ENCODE measurements around the gene TTLL10.
"Not testable (repeated sequence)": the region's sequence is repeated elsewhere in the genome, so short reads cannot be mapped to it uniquely, and the experiment has no call there.

Gene TTLL10

DNA sequence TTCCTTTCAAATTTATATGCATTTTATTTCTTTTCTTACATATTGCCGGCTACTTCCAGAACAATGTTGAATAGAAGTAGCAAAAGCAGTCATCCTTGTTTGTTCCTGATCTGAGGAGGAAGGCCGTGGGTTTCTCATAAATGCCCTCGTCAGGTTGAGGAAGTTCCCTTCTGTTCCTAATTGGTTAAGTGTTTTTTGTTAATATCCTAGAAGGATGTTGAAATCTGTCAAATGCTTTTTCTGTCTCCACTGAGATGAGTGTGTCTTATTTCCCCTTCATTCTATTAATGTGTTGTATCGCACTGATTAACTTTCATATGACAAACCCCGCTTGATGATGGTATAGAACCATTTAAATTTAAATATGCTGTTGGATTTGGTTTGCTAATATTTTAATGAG is 15.4 kb downstream of the TTLL10 start:
- DNase-seq (ENCODE audit: low read depth), result no peak

DNA sequence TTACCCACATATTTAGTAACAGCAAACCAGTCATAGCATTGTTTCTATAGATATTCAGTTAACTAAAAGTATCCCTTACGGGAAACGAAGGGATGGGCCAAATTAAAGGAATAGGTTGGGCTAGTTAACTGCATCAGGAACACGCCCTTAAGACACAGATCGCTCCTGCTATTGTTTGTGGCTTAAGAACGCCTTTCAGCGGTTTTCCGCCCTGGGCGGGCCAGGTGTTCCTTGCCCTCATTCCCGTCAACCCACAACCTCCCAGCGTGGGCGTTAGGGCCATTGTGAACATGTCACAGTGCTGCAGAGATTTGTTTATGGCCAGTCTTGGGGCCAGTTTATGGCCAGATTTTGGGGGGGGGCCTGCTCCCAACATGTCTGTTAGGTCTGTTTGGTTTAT is 18.1 kb downstream of the TTLL10 start:
- DNase-seq (ENCODE audit: low read depth), result no peak

DNA sequence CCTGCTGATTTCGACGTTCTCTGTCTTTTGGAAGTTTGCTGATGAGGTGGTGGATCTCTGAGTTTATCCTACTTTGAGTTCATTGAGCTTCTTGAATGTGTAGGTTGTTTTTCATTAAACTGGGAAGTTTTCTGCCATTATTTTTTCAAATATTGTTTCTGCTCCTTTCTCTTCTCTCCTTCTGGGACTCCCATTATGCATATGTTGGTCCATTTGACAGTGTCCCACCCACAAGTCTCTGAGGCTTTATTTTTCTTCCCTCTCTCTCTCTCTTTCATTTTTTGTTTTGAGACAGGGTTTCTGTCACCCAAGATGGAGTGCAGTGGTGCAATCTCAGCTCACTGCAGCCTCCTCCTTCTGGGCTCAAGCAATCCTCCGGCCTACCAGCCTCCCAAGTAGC is 21.0 kb downstream of the TTLL10 start:
- DNase-seq (ENCODE audit: low read depth), result no peak

DNA sequence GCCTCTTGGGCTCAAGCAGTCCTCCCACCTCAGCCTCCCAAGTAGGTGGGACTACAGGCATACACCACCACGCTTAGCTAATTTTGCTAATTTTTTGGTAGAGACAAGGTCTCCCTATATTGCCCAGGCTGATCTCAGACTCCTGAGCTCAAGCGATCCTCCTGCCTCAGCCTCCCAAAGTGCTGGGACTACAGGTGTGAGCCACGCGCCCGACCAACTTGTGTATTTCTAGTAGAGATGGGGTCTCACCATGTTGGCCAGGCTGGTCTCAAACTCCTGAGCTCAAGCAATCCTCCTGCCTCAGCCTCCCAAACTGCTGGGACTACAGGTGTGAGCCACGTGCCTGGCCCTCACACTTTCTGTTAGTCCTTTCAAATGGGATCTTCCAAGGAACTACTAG is 22.0 kb downstream of the TTLL10 start:
- not testable (repeated sequence) for DNase-seq (ENCODE audit: low read depth)

DNA sequence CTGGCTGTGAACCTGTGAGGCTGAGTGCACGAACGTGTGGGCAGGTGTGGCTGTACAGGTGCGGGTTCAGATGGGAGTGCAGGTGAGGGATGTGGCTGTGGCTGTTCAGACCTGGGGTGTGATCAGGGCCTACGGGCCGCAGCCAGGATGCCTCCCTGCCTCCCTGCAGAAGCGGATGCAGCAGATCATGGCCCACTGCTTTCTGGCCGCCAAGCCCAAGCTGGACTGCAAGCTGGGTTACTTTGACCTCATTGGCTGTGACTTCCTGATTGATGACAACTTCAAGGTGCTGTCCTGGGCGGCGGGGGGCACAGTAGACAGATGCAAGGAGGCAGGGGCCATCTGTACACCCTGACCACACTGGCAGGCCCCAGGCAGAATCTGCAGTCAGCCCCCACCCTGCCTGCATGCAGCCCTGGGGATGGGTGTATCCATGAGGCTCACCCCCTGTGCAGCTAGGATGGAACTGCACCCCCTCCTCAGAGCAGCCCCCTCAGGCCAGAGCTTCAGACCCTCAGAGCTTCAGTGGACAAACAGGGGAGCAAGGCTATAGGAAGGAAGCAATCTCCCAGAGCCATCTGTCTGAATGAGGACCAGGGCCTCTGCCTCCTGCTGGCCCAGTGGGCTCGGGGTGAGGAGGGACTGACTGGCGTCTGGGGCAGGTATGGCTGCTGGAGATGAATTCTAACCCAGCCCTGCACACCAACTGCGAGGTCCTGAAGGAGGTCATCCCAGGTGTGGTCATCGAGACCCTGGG is 22.9 kb downstream of the TTLL10 start:
- DNase-seq (ENCODE audit: low read depth), result no peak

DNA sequence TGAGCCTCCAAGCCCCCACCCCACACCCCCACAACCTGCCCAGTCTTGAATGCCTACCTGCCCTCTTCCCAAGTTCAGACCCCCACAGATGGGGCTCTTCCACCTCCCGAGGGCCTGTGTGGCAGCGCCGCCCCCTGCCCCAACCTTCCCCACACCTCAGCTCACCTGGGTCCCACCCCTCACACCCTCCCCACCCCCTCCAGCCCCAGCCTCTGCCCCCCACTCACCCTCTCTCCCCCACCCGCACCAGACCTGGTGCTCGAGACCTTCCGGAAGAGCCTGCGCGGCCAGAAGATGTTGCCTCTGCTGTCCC is 23.5 kb downstream of the TTLL10 start:
- no peak for DNase-seq (ENCODE audit: low read depth)

DNA sequence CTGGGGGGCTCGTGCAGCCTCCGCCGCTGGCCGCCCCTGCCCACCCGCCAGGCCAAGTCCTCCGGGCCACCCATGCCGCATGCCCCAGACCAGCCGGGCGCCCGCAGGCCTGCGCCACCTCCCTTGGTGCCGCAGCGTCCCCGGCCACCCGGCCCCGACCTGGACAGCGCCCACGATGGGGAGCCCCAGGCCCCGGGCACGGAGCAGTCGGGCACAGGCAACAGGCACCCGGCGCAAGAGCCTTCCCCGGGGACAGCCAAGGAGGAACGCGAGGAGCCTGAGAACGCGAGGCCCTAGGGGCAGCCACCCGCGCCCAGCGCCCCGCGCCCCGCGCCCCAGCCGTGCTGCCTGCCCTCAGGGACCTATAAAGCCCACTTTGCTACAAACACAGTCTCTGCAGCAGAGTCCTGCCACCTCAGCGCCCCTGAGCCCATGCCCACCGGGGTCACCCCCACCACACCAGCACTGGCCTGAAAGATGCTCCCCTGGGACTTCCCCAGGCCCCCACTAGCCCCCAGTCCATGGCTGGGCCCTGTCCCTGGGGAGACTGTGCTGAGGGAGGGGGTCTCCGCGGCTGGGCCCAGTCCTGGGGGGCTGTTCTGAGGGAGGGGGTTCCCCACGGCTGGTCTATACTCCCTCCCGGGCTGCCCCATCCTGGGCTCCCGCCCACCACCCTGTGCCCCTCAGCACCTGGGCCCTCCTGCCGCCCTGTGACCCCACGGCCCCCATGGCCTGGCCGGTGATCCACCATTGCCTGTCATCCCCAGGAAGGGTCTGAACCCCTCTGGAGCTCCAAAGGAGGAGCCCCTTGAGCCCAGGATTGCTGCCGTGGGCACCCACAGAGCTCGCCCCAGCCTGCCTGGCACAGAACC is 24.1 kb downstream of the TTLL10 start:
- DNase-seq (ENCODE audit: low read depth), result no peak

DNA sequence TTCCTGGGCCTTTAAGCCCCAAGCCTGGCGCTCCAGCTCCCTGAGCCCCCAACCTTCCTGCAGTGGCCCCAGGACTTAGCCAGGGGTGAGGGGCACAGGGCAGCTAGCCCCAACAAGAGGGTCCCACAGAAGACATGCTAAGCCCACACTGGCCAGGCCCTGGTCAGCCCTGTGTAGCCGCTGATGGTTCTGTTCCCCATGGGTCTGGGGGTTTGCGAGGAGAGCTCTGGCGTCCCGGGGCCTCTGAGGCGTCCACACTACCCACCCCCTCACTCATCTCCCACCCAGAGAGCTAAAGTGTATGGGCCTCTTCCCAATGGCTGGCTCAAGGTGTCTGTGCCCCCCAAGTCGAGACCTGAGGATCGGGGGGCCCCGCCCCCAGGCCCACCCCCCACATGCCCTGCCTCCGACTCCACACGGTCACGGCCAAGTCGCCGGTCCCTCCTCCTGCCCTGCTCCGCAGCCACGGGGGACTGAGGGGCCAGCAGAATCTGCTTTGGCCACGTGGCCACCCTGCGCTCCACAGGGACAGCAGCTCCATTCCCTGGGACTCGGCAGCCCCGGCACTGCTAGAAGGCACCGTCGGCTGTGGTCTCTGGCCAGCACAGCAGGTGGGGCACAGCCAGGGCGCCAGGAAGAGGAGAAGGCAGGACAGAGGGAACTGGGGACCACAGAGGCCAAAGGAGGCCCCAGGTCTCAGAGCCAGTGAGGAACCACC is 24.9 kb downstream of the TTLL10 start:
- no peak for DNase-seq (ENCODE audit: low read depth)

DNA sequence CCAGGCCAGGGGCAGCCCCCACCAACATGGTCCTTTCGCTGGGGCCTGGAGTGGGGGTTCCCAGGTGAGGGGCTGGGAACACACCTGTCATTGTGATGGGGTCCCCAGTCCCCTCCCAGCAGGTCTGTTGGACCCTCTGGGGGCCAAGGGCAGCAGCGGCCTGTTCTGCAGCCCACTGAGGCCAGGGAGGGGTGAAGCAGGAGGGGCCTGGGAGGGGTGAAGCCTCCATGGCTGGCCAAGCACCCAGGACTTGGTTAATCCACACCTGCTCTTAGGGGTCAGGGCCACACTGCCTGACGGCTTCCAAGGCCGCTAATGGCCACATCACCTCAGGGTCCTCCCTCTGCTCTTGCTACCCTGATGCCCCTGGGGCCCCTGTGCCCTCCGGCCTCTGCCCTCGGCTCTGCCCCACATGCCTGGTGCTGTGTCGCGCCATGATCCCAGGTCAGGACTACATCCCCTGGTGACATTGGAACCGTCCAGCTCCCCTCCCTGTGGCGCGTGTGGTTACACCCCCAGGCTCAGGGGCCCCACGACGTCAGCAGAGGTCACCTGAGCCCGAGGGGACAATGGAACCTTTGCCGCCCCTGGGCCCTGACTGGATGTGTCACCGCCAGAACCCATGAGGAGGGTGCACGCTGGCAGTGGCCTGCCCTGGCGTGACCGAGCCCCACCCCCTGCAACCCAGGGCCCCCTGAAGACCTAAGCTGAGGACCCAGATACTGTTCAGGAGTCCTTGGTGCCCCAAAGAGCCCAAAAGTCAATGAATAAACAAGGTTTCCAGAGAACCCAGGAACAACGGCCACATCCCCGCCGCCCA is 25.7 kb downstream of the TTLL10 start:
- no peak for DNase-seq (ENCODE audit: low read depth)

DNA sequence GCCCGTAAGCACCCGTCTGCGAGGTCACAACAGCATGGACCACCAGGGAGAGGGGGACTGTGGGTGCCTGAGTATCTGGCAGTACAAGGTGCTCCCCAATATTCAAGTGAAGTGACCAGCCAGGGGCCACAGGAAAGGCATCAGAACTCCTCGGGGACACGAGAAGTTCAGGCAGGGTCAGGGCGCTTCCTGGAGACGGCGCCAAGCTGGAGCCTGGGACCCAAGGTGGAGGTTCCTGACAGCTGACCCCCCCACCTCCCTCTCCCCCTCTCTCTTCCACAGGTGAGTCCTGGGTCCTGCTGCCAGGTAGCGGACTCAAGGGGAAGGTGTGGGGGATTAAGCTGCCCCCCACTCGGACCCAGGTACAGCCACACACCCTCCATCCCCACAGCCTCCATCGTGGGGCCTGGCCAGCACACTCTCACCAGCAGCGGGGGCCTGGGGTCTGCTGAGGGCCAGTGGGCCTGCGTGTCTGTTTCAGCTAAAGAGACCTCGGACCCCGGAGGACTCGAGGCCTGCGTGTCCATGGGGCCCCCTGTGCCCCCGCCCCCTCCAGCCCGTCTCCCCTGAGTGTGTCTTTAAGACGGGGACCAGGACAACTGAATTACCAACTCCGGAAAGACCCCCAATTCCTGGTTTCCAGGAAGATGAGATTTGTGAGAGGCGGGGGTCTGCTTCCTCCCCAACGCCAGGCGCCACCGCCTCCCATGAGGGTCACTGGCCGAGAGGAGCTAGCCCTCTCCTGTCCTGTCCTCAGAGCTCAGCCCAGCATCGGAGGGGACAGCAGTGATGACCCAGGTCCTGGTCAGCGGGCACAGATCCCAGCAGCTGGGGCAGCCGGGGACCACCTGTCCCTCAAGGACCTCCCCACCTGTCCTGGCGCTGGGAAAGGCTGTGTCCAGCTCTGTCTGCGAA is 26.5 kb downstream of the TTLL10 start:
- DNase-seq (ENCODE audit: low read depth), result no peak

DNA sequence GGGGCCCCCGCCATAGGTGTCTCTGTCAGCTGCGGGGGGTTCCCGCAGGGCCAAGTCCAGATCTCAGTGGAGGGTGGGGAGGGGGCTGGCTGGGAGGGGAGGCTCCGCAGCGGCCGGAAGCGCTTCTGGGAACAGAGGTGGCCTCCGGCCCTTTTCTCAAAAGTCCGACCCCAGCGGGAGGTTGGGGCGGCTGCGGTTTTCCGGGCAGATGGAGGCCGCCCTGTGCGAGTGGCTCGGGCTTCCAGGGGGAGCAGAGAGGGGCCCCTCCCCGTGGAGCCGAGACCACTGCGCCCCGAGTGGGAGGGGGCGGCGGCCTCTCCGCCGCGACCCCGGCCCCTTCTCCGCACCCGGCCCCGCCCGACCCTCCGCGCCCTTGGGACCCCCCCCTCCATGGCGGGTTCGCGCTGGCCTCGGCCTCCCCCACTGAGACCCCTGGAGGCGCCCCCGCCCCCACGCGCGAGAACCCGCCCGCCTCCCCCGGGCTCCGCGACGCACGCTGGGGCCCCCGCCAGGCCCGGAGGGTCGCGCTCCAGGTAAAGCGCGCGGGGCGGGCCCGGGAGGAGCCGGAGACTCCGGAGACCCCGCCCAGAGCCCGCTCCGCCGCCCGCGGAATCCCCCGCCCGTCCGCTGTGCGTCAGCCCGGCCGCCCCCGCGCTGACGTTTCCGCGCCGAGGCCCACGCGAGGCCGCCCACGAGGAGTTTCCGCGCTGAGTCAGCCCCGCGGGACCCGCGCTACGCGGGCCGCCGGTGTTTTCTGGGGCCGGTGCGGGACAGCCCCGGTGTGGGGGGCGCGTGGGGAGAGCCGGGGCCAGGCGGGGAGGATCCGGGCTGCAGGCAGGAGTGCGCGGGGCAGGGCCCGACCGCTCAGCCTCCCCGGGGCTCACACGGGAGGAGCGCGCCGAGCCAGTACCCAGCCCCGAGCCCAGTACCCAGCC is 27.5 kb downstream of the TTLL10 start:
- peak; percentile 83 for DNase-seq (ENCODE audit: low read depth)

DNA sequence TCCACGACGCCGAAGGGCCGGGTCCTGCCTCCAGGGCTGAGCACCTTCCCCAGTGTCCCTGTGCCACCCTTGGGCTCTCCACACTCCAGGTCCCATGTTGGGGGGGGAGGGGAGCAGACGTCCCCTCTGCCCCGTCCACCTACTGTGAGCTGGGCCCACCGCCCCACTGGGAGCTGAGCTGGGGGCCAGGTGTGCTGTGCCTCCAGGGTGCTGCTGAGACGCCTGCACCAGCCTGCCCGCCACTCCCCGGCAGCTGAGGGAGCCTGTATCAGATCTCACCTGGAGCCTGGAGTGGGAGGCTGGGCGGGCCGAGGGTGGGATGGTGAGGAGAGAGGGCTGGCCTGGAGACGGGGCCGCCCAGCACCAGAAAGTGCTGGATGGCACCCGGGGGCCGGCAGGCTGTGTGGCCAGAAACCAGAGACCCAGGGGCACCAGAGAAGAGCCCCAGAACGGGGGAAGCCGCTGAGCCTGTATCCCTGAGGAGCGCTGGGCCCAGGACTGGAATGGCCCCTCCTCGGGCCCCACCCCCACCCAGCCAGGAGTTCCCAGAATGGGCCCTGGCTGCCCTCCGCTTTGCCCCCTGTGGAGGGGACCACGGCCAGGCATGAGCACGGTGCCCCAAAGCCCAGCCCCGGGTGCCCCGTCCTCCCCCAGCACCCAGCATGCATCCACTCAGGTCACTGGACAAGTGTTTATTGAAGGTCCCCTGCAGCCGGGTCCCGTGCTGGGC is 29.3 kb downstream of the TTLL10 start:
- no peak for DNase-seq (ENCODE audit: low read depth)

DNA sequence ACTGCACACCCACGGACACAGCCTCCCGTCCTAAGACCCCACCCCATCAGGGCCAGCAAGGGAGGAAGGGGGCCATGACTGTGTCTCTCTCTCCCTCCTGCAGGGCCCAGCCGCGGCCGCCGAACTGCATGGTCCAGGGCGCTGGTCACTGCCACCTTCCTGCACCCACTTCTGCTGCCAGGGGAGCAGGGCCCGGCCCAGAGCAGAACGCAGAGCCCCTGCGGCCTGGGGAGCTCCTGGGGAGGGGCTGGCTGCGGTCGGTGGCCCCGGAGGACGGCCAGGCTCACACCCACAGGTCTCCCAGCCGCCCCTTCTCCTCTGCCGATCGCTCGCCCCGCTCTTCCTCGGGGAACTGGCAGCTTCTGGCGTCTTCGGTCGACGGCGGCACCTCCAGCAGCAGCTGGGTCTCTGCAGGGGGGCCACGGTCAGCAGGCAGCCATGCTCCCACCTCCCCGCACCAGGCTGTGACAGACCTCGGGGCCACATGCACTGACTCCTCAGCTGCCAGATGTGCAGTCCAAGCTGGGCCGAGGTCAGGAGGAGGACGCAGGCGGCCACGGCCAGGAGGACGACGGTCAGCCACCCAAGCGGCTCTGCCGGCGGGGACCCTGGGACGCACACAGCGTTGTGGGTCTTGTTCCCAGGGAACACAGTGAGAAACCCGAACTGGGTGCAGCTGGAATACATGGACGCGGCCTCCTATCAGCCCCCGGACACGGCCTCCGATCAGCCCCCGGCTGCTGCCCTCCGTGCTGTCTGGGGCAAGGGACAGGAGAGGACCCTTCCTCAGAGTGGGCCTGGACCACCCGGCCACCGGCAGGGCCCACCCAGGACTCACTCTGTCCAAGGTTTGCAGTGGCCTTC is 30.1 kb downstream of the TTLL10 start:
- no peak for DNase-seq (ENCODE audit: low read depth)

DNA sequence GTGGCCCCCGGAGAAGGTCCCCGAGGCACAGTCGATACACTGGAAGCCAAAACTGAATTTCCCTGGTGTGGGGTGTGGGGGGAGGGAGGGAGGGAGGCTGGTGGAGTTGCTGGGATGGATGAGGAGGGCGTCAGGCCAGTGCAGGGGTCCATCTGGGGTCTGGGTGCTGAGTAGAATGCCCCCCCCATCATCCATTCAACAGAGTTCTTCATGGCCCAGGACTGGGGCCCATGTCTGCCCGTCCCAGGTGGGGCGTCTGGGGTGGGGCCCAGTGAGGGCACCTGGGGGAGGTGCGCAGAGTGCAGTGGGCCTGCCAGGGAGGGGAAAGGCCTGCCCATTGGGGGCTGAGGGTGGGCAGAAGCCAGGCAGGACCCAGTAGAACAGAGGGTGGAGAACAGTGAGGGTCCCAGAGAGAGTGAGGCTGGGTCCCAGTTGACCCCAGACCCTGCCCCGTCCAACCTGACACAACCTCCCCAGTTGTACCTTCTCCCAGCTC is 30.8 kb downstream of the TTLL10 start:
- DNase-seq (ENCODE audit: low read depth), result no peak

DNA sequence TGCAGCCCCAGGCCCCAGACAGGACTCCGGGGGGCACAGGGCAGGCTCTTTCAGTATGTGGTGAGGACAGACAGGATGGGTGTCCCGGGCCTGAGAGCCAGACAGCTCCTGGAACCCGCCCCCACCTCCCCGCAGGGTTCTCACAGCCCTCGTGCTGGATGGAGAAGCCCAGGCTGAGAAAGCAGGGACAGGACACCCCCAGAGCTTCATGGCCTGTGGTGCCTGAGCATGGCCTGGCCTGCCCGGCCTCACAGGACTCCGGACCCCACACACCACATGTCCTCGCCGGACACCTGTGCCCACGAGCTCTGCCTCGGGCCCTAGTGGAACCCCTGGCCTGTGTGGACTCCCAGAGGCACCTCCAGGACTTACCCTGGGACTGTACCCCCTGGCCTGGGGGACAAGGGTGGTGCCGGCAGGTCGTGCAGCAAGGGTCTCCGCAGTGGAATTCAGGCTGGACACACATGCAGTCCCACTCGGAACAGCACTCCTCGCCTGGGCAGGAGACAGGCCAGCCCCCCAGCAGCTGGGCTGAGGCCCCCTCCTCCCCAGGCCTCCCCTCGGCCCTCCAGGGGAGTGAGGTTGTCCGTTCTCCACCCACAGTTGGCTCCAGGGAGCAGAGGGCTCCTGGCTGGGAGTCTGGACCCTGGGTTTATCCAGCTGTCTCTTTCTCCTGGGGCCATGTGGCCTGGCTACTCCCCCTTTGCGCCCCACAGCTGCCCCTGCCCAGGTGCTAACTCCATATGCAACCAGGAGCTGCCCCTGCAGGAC is 31.5 kb downstream of the TTLL10 start:
- DNase-seq (ENCODE audit: low read depth), result no peak

DNA sequence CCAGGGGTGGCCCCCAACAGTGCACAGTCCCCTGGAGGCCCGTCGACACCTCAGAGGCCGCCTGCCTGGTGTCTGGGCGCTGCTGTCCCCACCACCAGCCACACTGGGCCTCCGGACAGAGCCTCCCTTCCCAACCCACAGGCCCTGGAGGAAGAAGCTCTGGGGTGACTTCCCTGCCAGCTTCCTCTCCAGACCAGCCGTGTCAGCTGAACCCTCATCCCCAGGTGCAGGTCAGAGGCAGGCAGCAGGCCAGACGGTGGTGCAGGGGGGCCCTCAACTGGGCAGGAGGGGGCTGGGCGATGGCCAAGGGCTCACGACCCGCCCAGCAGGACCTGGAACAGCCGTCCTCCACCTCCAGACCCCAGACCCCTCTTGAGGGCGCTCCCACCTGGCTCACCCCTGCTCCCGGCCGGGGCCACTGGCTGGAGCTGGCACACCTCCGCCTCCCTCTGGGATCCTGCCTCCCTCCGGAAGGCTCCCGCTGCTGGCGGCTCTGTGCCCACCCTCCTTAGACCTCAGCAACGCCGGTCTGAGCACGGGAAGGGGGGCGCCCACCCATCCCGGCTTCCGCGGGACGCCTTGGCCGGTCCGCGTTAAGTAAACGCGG is 32.2 kb downstream of the TTLL10 start:
- DNase-seq (ENCODE audit: low read depth), result no peak
